ENCODE data around the gene SLC25A30.

The SLC25A30 gene

DNA sequence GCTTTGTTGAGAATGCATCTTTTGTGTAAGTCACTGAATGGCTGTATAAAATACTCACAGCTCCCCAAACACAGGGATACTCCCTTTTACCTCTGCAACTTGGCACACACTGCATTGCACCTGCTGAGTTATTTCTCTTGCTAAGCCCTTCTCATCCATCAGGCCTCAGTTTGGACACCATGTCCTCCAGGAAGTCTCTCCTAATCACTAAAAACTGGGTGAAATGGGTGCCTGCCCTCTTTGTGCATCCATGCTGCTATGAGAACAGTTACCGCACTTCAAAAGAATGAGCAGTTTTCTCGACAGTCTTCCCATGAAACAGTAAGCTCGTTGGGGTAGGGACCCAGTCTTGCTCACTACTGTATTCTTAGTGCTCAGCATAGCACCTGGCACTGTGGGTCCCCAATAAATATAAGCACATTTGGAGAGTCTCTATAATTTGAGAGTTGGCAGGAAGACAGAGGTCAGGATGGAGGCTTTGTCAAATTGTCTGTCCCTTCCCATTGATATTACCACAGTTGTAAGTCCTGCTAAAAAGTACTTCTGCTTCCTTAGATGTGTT lies 4.6 kb upstream of the SLC25A30 start:
- TF ChIP-seq, protein P1, sequence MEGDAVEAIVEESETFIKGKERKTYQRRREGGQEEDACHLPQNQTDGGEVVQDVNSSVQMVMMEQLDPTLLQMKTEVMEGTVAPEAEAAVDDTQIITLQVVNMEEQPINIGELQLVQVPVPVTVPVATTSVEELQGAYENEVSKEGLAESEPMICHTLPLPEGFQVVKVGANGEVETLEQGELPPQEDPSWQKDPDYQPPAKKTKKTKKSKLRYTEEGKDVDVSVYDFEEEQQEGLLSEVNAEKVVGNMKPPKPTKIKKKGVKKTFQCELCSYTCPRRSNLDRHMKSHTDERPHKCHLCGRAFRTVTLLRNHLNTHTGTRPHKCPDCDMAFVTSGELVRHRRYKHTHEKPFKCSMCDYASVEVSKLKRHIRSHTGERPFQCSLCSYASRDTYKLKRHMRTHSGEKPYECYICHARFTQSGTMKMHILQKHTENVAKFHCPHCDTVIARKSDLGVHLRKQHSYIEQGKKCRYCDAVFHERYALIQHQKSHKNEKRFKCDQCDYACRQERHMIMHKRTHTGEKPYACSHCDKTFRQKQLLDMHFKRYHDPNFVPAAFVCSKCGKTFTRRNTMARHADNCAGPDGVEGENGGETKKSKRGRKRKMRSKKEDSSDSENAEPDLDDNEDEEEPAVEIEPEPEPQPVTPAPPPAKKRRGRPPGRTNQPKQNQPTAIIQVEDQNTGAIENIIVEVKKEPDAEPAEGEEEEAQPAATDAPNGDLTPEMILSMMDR (IDR thresholded peaks at IDR 0.05): no peak

DNA sequence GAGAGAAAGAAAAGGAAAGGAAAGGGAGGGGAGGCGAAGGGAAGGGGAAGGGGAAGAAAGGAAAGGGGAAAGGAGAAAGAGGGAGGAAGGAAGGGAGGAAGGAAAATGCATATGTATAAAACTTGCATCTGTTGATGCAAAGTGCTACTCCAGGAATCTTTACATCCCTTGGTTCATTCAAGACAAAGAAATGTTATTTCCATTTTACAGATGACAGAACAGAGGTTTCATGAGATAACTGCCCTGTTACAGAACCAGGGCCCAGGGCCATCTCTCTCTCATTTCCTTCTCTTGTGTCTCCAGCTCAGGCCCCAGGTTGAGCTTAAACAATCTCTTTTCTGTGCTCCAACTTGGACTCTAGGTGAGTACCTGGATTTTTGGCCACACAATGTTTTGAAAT lies 1.8 kb upstream of the SLC25A30 start:
- TF ChIP-seq, protein P1 (IDR thresholded peaks at IDR 0.05): no peak

GRCh38 chr13:45416516-45417128 lies 1.6 kb downstream of the SLC25A30 start:
- TF ChIP-seq, protein P1 (IDR thresholded peaks at IDR 0.05): no peak

- TF ChIP-seq, protein P1 (IDR thresholded peaks at IDR 0.05): no peak
Measured at GRCh38 chr13:45415112-45415511, 3.1 kb downstream of the SLC25A30 start.

DNA sequence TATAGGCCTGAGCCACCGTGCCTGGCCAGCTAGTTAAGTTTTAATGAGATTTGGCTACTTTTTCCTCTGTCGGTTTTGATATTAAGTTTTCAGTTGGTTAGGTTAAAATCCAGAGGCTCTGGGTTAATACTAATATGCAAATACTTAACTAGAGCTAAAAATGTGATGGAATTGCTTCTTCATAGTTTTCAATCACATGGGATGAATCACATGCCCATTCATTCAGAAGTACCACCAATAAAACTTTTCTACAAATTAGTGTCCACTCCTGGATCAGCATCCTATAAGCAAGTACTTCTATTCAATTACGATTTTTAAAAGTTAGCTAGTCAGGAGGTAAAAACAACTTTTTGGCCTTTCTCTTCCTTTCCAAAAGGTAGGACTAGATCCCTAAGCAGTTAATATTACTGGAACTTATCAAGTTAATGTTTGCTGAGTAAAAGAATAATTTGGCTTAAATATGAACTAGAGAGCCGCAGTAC lies 4.3 kb downstream of the SLC25A30 start:
- TF ChIP-seq, protein P1 (IDR thresholded peaks at IDR 0.05): no peak

- TF ChIP-seq, protein P1 (IDR thresholded peaks at IDR 0.05): no peak
Measured at GRCh38 chr13:45412274-45413049, 5.7 kb downstream of the SLC25A30 start.

DNA sequence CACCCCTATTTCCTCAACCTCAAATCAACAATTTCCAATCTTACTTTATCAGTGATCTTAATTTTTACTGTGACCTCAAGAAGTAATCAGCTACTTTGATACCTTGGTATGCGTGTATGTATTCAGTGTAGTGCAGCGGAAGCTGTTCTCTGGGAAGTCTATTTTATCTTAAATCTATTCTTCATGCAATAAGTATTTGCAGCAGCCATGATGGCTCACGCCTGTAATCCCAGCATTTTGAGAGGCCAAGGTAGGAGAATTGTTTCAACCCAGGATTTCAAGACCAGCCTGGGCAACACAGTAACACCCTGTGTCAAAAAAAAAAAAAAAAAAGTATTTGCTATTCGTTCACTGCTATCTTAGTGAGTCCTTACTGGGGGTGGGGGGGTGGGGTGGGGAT lies 6.5 kb downstream of the SLC25A30 start:
- TF ChIP-seq, protein P1 (IDR thresholded peaks at IDR 0.05): no peak

Measured in LNCAP (cell line).